ENCODE results near the gene SLC11A2.
A peak's percentile ranks its signal among the peaks of the same experiment; 100 is the strongest.

SLC11A2 gene

GRCh38 chr12:51028813-51029150 is 2.6 kb upstream of the SLC11A2 start:
- TF ChIP-seq CTCF (IDR thresholded peaks at IDR 0.05; ENCODE audit: low read depth, low read length), result no peak
- H3K4me3 ChIP-seq (replicated peaks in 1 of 2; ENCODE audit: low read depth in 2 of 2, low read length in 2 of 2), result no peak overlapping the region
- peak in 1 of 2 donors; percentile 22 for DNase-seq (ENCODE audit: low read depth in 2 of 2)

- no peak overlapping the region for H3K4me3 ChIP-seq (replicated peaks in 1 of 2; ENCODE audit: low read depth in 2 of 2, low read length in 2 of 2)
Observed at GRCh38 chr12:51028126-51028812, 2.1 kb upstream of the SLC11A2 start.

GRCh38 chr12:51027342-51027835 is 1.2 kb upstream of the SLC11A2 start:
- no peak for DNase-seq (ENCODE audit: low read depth in 2 of 2)
- no peak overlapping the region for H3K4me3 ChIP-seq (replicated peaks in 1 of 2; ENCODE audit: low read depth in 2 of 2, low read length in 2 of 2)
- no peak for TF ChIP-seq CTCF (IDR thresholded peaks at IDR 0.05; ENCODE audit: low read depth, low read length)

More at GRCh38 chr12:51028126-51028812, 2.1 kb upstream of the SLC11A2 start:
- DNase-seq (ENCODE audit: low read depth in 2 of 2), result peak; percentile 59 to 63
- TF ChIP-seq CTCF (IDR thresholded peaks at IDR 0.05; ENCODE audit: low read depth, low read length), result peak; percentile 42

GRCh38 chr12:51025338-51025835 is 797 bp downstream of the SLC11A2 start:
- no peak for TF ChIP-seq CTCF (IDR thresholded peaks at IDR 0.05; ENCODE audit: low read depth, low read length)
- peak in 1 of 2 donors; percentile 37 for DNase-seq (ENCODE audit: low read depth in 2 of 2)
- peak overlapping the region; percentile 77 to 84 for H3K4me3 ChIP-seq (replicated peaks in 1 of 2; ENCODE audit: low read depth in 2 of 2, low read length in 2 of 2)

- peak in 1 of 2 donors; percentile 16 for DNase-seq (ENCODE audit: low read depth in 2 of 2)
- peak overlapping the region; percentile 14 to 84 for H3K4me3 ChIP-seq (replicated peaks in 1 of 2; ENCODE audit: low read depth in 2 of 2, low read length in 2 of 2)
- TF ChIP-seq CTCF (IDR thresholded peaks at IDR 0.05; ENCODE audit: low read depth, low read length), result no peak
Observed at GRCh38 chr12:51023625-51024382, 2.4 kb downstream of the SLC11A2 start.

GRCh38 chr12:51021694-51022093 is 4.5 kb downstream of the SLC11A2 start:
- DNase-seq (ENCODE audit: low read depth in 2 of 2), result no peak
- H3K4me3 ChIP-seq (replicated peaks in 1 of 2; ENCODE audit: low read depth in 2 of 2, low read length in 2 of 2), result no peak overlapping the region
- no peak for TF ChIP-seq CTCF (IDR thresholded peaks at IDR 0.05; ENCODE audit: low read depth, low read length)
